Suppressor macrophage treated with lipopolysaccharide for 1 hour (primary cell): ENCODE results near the gene STIMATE.

Experiments used
- DNase-seq, 3 donors: peaks; one replicate each; pipeline ENCODE4 v3.0.0-alpha.2; 2020 to 2022

The STIMATE gene

GRCh38 chr3:52893723-52894122, 3.6 kb downstream of the STIMATE start:
- no peak for DNase-seq

DNA sequence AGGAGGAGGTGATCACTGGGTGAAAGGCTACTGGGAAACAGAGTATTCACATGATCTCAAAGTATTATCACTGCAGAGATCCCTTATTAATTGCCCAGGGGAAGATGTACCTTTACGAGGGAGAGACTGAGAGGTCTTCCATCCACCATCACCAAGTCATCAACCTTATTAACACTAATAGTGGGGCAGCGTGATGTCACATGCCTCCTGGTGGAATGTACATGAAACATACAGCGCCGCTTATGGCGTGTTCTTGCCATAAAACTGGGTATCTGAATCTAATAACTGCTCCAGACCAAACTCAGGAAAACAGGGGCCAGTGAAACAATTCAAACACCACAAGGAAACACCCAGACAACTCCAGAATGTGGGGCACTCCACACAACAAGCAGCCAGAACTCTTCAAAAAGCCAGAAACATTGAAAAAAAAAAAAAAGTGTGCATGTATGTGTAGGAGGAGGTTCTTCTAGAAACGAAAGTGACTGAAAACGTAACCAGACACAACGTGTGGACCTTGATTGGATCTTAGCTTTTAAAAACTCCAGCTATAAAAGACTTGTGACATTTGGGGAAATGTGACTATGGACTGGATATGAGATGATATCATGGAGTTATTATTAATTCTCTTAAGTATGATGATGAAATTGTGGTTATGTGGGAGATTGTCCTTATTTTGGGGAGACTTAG, 4.6 kb downstream of the STIMATE start:
- peak; percentile 80 to 97 (median 85) for DNase-seq

GRCh38 chr3:52892290-52892624, 5.1 kb downstream of the STIMATE start:
- DNase-seq, result no peak

DNA sequence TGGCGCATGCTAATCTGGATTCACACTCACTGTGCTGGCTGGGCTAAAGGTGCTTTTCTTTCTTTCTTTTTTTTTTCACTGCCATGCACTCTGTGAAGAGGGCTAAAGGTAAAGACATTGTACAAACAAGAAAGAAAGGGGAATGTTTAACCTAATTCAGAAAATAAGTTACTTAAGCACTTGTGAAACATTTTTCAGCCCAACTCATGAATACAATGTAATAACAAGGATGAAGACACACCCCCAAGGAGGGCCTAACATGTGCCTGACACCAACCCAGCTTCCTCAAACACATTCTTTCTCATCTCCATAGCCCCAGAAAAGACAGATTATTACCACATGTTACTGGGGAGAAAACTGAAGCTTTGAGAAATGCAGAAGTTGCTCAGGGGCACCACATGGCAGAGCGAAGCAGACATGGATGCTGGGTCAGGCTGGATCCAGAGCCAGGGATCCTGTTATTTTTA, 5.7 kb downstream of the STIMATE start:
- peak; percentile 85 to 93 (median 90) for DNase-seq

GRCh38 chr3:52891164-52891563, 6.2 kb downstream of the STIMATE start:
- no peak for DNase-seq

GRCh38 chr3:52890735-52891134, 6.6 kb downstream of the STIMATE start:
- peak; percentile 62 to 69 (median 66) for DNase-seq

GRCh38 chr3:52889901-52890300, 7.4 kb downstream of the STIMATE start:
- no peak for DNase-seq

DNA sequence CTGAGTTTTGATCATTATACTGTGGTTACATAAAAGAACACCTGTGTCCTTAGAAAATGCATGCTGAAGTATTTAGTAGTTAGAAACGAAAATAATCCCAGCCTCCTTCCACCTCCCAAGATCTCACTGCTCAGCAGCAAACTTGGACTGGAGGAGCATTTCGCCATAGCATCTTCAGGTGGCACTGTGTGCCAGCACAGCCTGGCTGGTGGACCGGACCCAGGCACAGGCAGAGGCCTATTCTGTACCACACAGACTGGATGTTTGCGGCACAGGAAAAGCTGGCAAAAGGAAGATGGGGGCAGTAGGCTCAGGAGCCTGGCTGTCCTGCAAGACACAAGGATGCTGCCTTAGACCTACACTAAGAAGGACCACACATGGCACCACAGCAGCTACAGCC, 10.2 kb downstream of the STIMATE start:
- DNase-seq, result no peak

GRCh38 chr3:52886049-52886730, 11.2 kb downstream of the STIMATE start:
- DNase-seq, result no peak

- no peak for DNase-seq
These were observed 15.0 kb downstream of the STIMATE start for GRCh38 chr3:52882377-52882776.

DNA sequence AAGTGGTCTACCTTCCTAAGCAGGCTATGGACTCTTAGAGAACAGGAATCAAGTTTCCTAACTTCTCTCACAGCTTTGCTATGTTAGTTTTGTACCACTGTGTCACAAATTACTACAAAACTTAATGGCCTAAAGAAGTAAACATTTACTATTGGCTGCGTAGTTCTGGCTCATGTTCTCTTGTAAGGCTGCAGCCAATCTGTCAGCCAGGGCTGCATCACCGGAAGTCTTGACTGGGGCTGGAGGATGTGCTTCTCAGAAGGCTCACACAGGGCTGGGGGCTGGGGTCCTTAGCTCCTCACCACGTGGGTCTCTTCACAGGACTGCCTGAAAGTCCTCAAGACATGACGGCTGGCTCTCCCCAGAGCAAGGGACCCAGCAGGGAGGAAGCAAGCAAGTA, 15.5 kb downstream of the STIMATE start:
- DNase-seq, result no peak

- DNase-seq, result no peak
These were observed 16.9 kb downstream of the STIMATE start for GRCh38 chr3:52880474-52880873.

GRCh38 chr3:52880047-52880446, 17.3 kb downstream of the STIMATE start:
- no peak for DNase-seq

- DNase-seq, result no peak
These were observed 17.8 kb downstream of the STIMATE start for GRCh38 chr3:52879581-52879980.

DNA sequence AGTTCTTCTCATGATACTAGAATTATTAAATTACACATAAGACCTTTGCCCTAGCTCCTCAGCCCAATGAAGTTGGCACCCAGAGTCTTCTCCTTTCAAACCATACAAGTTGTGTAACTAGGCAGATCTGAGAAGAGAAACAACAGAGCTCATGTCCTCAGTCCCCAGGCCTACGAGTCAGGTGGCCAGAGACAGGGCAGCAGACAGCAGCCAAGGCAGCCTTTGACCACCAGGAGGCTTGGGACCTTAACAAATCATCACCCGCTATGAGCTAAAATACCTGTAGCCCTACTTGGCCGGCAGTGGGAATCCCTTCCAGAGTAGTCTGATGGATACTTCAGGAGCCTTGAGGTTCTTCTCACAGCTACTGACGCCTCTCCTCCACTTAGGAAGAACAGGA, 18.3 kb downstream of the STIMATE start:
- DNase-seq, result peak in 1 of 3 donors; percentile 48

DNA sequence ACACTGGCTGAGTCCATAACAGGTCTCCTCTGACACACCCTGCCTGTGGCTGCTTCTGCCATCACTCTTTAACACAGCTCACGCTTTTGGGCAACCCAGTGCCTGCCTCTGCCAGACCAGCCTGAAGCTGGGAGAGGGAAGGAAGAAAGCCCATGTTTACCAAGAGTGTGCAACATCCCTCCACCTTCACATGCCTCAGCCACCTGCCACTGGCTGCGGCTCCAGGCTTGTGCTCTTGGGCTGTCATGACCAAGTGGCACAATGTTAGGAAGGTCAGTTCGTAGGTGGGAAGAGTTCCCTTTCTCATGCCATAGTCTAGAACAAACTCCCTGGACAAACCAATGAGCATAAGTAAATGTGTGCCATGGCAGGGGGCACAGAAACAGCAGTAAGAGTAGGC, 20.3 kb downstream of the STIMATE start:
- no peak for DNase-seq

GRCh38 chr3:52874864-52875587, 22.3 kb downstream of the STIMATE start:
- no peak for DNase-seq

DNA sequence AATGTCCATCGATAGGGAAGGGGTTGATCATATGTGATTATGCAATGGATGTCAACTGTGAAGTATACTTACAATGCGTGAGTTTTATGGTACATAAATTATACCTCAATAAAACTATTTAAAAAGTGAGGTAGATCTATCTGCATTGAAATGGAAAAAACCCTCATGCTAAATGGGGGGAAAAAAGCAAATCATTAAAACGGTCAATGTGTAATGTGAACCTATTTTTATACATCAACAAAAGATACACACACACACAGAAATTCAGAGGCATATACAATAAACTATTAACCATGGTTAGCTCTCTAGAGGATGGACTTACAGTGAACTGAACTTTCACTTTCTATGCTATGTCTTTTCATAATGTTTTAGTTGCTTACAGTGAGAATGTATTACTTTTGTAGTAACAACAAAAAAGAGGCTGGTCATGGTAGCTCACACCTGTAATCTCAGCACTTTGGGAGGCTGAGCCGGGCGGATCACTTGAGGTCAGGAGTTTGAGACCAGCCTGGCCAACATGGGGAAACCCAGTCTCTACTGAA, 23.1 kb downstream of the STIMATE start:
- DNase-seq, result no peak

DNA sequence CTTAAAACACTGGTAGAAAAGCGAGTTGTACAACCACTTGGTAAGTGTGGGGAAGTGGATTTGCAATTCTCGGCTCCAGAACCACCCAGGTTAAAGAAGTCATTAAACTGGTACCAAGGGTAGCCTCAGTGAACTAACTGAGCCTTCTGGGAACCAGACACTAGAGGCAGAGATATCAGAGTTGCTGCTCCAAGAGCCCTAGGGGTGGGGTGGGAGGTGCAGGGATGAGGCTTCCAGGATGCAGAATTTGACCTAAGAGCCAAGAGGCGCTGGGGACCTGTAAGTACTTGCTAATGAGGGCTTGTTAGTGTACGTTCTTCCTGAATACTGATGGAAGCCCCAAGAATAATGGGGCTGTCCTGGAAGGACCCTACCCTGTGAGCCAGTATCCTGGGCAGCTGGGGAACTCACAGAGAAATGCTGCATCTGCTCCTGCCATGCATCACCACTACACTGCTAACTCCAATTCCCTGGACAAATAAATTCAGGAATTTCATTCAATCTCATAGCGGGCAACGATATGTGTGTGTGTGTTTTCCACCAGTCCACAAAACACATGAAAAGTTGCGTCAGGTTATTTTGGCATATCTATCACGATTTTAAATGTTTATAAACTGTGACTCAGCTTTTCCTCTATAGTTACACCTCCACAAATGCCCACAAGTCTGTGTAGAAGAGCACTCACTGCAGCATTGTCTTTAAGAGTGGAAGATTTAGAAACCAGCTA, 23.8 kb downstream of the STIMATE start:
- no peak for DNase-seq

- peak in 1 of 3 donors; percentile 26 for DNase-seq
These were observed 25.1 kb downstream of the STIMATE start for GRCh38 chr3:52872245-52872644.

- DNase-seq, result no peak
These were observed 25.6 kb downstream of the STIMATE start for GRCh38 chr3:52871761-52872160.

- no peak for DNase-seq
These were observed 26.9 kb downstream of the STIMATE start for GRCh38 chr3:52870471-52870870.

- DNase-seq, result no peak
These were observed 30.9 kb downstream of the STIMATE start for GRCh38 chr3:52866427-52866826.
